IPS-NIHi7 (cell line): ENCODE data around the gene CUEDC2.
A peak's percentile ranks its signal among the peaks of the same experiment; 100 is the strongest.

Source experiments
- DNase-seq: peaks from one replicate; pipeline ENCODE4 v3.0.0; 2012; ENCODE audit warnings: mixed read lengths; ENCODE audit errors: extremely low spot score

The CUEDC2 gene

GRCh38 chr10:102432162-102432950 is at the start of gene CUEDC2:
Gene CUEDC2 (minus strand): TSS chr10:102432574. CDS start chr10:102425188, 7,386 bp downstream.
- DNase-seq, result peak; percentile 87

GRCh38 chr10:102480396-102480795 is 48.0 kb upstream of the CUEDC2 start:
- DNase-seq, result no peak

- DNase-seq, result no peak
Observed at GRCh38 chr10:102479651-102480050, 47.3 kb upstream of the CUEDC2 start.

GRCh38 chr10:102476466-102477141 is 44.2 kb upstream of the CUEDC2 start:
- no peak for DNase-seq

GRCh38 chr10:102475451-102476040 is 43.2 kb upstream of the CUEDC2 start:
- DNase-seq, result no peak

- no peak for DNase-seq
Observed at GRCh38 chr10:102473445-102474331, 41.3 kb upstream of the CUEDC2 start.

- DNase-seq, result no peak
Observed at GRCh38 chr10:102470579-102471546, 38.5 kb upstream of the CUEDC2 start.

- no peak for DNase-seq
Observed at GRCh38 chr10:102468683-102469082, 36.3 kb upstream of the CUEDC2 start.

GRCh38 chr10:102467971-102468438 is 35.6 kb upstream of the CUEDC2 start:
- no peak for DNase-seq

- no peak for DNase-seq
Observed at GRCh38 chr10:102467318-102467717, 34.9 kb upstream of the CUEDC2 start.

- DNase-seq, result no peak
Observed at GRCh38 chr10:102465466-102465865, 33.1 kb upstream of the CUEDC2 start.

GRCh38 chr10:102463983-102464382 is 31.6 kb upstream of the CUEDC2 start:
- no peak for DNase-seq

- no peak for DNase-seq
Observed at GRCh38 chr10:102462512-102463054, 30.2 kb upstream of the CUEDC2 start.

GRCh38 chr10:102461187-102462054 is 29.0 kb upstream of the CUEDC2 start:
- DNase-seq, result peak; percentile 99

GRCh38 chr10:102460836-102461186 is 28.4 kb upstream of the CUEDC2 start:
- no peak for DNase-seq

- no peak for DNase-seq
Observed at GRCh38 chr10:102458656-102459055, 26.3 kb upstream of the CUEDC2 start.

GRCh38 chr10:102457591-102458150 is 25.3 kb upstream of the CUEDC2 start:
- no peak for DNase-seq

GRCh38 chr10:102455893-102456471 is 23.6 kb upstream of the CUEDC2 start:
- no peak for DNase-seq
